UCSD-AML1 (cell line): ENCODE measurements around the gene MRC1.

Experiments used
- DNase-seq: peaks from one replicate; lab custom pipeline; 2025; ENCODE audit not compliant: unreplicated experiment; lab: John Stamatoyannopoulos, UW

The MRC1 gene

DNA sequence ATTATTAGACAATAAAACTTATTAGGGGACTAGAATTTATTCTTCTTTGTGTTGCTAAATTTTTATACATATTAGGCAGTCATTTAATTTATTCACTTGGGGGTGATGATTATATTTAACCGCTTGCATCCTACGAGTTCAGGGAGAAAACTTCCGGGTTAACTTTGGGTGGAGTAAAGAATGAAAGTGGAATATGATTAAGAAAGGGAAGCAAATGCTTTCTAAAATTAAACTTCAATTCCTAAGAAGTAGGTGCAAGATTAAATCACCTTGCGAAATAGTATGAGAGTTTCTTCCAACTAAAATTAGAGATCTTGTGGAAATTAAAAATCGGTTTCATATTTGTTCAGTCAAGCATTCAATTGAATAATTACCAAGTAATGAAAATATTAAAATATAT, 33.5 kb downstream of the MRC1 start:
- no peak for DNase-seq

DNA sequence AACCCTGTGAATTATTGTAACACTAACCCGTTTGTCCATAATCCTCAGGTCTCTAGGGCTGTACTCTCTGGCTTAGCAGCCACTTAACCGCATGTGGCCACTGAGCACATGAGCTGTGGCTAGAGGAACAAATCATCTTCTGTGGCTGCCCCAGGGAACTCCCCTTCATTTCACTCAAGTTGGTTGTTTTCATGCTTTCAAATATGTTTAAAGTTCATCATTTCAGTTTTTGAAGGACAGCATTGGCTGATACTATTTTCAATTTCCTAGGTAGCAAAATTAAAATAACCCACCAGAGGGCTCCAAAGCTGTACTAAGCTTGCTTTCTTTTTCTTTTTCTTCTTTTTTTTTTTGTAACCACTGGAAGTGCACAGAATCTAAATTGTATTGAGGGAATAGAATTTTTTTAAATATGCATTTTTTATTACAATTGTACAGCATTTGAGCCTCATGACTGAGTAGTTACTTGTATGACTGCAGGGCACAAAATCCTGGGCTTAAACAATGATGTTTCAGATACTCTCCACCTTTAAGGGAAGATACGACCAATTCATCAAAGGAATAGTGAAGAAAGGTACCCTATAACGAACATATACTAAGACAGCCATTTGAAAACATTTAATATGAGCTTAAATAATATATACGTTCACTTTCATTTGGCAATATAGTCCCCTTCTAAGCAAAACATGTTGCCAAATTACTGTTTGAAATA, 38.6 kb downstream of the MRC1 start:
- DNase-seq: peak; percentile 16

DNA sequence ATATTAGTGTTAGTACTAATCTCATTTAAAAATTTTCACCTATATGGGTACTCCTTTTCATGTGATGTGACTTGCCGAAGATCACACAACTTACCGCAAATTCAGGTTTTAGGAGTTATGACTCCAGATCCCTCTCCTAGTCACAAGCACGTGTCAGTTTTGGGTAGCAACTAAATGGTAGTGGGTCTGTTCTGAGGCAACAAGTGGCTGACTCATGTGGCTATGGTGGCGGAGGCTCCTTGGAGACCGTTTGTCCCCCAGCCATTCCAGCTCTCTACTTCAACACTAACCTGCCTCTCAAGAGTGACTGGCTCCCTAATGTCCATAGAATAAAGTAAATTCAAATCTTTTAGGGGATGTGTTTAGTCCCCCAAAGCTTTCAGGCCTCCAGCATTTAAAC, 39.5 kb downstream of the MRC1 start:
- DNase-seq: no peak

DNA sequence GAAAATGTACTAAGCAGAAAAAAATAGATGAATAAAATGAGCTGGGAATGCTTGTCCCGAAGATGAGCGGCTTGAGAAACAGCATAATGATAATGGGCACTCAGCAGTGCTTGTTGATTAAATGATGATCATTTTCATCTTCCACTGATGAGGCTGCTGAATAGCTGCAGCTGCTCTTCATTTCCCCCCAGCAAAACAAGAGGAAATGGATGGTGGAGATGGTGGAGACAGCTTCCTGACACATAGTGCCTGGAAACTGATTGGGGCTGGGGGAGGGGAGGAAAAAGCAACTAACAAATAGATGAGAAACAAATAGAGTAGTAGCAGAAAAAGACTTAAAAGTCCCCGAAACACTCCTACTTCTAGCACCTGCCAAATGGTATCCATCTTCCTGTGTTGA, 41.4 kb downstream of the MRC1 start:
- peak; percentile 25 for DNase-seq

DNA sequence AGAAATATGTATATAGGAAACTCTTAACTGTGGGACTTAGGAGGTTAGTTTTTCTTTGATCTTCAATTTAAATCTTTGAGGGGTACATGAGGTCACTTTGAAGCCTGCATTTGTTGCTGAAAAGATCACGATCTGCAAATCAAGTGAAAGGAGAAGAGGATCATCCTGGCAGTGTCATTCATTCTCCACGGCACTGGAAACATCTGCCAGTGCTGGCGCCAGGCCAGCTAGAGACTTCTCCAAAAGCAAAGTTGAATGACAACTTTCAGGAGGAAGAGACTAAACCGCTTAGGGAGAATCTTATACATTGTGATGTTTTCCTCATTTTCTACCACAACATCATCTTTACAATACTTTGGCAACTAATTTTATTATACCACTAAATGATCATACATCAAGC, 42.5 kb downstream of the MRC1 start:
- DNase-seq: peak; percentile 67

DNA sequence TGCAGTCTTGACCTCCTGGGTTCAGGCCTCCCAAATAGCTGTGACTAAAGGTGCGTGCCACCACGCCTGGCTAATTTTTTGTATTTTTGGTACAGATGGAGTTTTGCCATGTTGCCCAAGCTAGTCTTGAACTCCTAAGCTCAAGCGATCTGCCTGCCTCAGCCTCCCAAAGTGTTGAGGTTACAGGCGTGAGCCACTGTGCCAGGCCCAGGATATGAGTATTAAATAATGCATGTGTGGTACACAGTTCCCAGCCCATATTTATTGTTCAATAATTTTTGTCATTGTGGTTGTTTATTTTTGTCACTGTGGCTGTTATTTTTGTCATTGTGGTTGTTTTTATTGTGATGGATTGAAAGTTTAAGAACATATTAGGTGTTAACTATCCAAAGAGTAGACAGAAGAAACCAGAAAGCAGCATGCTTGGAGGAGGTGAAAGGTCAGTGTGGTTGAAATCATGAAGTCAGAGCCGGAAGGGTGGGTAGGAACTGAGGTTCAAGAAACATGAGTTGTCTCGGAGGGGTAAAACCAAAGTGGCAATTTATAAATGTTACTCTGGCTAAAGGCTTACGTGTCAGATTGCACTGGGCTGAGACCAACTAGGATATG, 45.0 kb downstream of the MRC1 start:
- DNase-seq: no peak

DNA sequence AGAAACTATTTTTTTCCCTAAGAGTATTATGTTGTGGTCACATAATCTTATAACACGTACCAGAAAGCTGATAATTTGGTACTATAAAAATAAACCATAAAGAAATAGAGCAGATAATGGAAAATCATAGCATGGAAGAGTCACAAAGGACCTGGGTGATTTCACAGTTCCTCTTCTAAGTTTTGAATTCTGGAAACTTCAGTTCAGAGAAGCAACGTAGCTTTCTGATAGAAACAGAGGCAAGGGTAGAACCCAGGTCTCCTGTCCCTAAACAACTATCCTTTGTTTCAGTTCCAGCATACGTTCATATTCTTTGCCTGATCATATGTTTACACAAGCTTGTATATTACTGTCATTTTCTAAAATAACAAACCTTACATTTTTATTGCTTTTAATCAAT, 47.9 kb downstream of the MRC1 start:
- DNase-seq: no peak

DNA sequence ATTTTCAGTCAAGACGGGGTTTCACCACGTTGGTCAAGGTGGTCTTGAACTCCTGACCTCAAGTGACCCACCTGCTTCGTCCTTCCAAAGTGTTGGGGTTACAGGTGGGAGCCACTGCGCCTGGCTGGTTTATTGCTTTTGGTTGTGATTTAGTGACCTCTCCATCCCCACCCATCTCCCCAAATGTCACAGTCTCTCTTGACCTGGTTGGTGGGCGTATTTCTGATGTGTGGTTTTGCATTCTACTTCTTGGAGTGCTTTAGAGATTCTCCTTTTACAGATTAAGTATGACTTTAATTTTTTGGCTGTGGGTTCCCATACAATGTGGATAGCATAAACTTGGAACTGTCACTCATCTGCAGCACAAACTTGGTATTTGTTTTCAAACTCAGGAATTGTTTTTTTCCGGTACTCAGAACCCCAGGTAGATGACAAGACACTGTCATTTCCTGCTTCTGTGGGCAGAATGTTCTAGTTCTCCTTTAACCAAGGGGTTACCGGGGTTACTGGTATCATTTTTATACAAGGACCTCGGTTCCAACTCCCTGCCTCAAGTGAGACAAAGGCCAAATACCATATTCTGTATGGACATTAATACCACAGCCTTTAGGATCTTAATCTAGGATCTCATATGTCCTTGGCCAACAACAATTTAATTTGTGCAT, 50.5 kb downstream of the MRC1 start:
- DNase-seq: no peak

DNA sequence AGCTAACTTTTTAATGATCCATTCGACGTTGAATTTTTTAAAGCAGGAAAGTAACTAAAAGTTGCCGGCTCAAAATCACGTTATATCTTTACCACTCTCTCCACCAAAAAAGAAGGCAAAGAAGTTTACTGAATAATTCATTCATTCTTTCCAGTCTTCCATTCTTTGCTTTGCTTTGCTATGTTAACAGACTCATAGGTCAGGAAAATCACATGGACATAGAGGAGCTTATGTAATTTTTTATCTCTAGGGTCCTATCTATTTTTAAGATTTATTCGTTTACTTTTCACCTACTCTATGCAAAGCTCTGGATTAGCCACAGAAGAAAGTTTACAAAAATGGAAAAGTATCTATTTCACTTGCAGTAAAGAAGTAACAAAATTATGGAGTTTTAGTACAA, 52.6 kb downstream of the MRC1 start:
- DNase-seq: no peak

DNA sequence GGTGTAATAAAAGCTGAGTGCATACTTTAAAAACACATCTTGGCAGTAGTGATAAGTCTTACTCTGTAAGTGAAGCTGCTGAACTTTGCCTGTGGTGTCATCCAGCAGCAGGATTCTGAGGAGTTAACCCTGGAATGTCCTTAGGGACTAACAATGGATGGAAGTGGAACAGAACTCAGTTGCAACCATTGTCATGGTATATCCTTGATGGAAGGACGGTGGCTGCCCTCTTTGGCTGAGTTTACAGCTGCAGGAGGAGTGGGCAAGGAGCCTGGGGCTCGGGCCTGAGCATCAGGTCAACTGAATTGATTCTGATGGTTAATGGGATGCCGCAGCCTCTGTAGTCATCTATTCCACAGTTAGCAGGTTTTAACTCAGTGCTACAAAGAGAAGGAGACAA, 56.2 kb downstream of the MRC1 start:
- DNase-seq: no peak

DNA sequence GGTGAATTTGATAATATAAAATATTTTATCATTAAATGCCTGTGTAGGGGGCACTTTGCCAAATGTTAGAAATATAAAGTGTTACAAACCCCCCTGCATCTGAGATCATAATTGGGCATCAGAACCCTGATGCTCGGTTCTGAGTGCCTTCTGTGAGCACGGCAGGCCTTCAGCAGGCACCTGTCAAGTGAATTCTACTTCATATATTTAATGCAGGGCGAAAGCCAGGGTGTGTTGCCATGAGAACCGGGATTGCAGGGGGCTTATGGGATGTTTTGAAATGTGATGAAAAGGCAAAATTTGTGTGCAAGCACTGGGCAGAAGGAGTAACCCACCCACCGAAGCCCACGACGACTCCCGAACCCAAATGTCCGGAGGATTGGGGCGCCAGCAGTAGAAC, 57.2 kb downstream of the MRC1 start:
- DNase-seq: no peak

DNA sequence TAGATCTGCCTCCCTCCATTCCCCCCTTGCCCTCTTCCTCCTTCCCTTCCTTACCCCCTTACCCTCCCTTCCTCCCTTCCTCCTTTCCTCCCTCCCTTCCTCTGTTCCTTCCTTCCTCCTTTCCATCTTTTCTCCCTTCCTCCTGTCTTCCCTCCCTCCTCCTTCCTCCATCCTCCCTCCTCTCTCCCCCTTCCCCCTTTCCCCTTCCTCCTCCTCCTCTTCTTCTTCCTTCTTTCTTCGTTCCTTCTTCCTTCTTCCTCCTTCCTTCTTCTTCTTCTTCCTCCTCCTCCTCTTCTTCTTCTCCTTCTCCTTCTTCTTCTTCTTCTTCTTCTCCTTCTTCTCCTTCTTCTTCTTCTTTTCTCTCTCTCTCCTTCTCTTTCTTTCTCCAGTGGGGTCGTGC, 57.9 kb downstream of the MRC1 start:
- DNase-seq: no peak

DNA sequence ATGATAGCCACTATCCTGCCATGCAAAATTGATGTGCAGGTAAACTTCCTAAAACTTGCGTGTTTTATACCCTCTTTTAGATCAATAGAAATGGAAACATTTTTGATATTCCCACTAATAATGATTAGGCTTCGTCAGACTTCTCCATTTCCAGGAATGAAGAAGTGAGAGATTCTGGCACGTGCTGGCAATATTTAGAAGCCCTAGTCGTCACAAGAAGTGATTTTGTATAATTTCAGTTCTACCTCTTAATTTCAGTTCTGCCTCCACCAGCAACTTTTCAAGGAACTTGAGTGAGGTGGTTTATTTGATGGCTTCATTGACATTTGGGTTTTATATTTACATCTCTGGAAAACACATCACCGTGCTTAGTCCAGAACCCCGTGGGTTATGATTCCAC, 61.9 kb downstream of the MRC1 start:
- no peak for DNase-seq

DNA sequence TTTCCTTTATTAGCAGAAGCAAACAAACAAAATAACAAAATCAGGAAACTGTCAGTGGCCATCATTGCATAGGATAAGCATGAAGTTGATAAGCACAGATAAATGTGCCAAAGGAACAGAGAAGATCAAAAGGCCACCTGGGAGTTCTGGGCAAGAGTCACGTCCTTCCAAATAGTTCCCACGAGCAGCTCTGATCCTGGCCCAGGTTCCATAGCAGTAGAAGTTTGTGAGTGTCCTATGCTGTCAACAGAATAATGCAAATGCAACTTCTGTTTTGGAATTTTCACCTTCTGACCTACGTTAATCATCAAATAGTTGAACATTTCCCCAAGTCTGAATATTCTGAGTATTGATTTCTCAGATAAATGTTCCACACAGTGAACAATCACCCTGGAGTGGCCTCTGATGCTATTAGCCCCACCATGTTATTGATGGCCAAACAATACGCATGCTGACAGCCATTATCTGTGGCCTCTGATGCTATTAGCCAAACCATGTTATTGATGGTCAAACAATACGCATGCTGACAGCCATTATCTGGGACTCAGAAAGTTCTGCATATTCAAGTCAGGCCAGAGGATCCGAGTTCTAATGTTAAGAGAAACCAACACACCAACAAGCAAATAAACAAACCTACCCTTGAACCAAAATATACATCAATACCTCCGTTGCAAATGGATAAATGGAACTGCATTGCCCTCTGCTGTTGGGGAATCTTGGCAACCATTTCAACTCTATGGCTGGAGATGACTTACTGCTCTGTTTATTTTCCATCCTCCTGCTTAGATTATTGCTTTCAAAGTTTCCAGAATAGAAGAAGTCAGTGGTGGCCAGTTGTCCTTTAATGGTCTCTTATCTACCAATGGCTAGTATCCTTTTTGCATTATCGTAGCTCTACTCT, 63.3 kb downstream of the MRC1 start:
- no peak for DNase-seq

DNA sequence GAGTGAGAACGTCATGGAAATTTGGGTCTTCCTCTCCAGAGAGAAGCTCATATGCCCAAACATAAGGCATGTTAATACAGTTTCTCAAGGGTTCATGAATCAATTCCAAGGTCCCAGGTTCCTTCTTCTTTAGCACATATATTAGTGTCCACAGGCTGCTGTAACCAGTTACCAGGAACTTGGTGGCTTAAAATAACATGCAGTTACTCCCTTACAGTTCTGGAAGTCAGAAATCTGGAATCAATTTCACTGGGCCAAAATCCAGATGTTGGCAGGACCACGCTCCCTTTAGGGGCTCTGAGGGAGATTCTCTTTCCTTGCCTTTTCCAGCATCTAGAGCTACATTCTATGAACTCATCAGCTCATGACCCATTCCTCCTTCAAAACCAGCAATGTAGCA, 64.8 kb downstream of the MRC1 start:
- no peak for DNase-seq

DNA sequence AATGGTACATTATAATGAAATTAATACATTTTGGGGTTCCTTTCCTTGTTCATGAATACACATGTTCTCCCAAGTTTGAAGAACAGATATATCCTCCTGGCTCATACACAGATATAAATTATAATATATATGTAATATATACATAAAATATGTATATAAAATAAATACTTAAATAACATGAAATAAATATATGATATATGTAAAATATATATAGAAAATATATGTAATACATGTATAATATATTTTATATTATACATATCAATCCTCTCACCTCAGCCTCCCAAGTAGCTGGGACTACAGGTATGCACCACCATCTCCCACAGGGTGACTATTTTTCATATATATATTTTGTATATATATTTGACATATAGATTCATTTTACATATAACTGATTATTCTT, 68.0 kb downstream of the MRC1 start:
- no peak for DNase-seq

DNA sequence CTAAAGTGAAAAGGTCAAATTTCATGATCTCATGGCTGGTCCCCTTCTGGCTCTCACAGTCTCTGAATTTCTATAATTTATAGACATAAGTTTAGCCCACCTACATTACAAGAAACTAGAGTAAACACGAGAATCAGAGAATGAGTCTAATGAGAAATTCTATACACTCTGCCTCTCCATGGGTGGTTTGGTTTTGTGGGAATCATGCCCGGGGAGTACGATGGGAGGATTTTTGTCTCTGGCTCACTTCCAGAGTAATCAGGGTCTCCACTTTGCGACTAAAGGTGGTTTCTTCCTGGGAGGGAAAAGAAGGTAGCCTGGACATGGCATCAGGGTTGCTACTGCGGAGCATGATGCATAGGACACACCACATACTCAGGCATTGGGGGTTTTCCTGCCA, 69.7 kb downstream of the MRC1 start:
- no peak for DNase-seq

DNA sequence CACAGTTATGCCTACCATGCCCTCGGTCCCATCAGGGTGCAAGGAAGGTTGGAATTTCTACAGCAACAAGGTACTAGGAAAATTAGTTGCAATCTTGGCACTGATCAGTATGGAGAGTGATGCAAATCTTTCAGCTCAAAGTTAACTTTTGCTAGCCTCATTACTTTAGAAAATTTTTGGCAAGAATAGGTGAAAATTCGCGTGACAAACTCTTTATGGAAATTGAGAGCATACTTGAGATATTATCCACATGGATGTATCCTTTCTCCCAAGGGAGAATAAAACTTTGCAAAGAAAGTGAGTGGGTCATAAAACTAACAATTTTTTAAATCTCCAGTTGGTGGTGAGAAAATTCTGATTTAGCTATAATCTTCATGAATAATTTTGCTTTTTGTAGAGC, 71.5 kb downstream of the MRC1 start:
- DNase-seq: no peak

DNA sequence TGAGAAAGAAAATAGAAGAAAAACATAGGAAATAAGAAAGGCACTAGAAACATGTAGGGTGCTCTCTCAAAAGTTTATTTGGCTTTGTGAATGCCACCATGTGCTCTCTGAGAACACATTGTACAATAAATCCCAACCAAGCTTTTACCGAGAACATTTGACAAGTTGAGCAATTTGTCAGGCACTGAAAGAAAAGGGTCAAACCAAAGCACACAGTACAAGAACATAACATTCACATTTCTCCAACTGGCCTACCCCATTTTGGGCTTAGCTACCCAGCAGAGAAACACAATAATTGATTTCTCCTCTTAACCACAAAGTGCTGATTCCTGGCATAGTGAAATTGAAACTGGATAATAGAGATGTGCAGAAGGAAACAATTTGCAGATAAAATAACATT, 73.4 kb downstream of the MRC1 start:
- no peak for DNase-seq

DNA sequence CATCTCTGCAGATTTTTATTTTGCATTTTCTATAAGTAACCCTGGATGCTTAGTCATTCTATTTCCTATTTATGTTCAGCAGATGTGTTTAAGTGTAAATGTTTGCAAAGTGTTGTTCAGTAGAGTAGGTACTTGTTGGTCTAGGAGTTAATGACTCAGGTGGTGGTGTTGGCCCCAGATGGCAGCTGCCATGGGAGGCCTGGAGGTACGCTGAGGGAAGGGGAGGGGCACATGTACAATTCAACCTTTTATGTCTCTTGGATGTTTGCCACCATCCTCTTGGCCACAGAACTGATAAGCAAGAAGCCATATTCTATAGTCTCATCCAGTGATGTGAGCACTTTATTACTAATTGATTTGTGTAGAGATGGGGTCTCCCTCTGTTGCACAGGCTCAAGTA, 74.5 kb downstream of the MRC1 start:
- no peak for DNase-seq

DNA sequence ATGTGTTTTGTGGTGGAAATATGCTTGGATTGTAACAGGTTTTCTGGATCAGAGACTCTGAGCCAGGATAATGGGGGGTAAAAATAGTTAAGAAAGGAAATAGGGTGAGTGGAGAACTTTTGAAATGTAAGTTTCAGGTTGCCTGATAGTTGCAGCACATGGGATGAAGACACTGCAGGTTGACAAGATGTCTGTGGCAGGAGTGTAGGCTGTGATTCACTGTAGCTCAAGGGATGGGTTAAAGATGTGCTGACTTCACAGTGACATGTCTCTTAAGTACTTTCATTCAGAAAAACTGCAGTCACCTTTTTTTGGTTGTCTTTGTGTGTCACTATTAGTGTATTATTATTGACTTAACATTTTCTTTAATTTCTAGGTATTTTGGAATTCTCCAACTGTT, 79.0 kb downstream of the MRC1 start:
- DNase-seq: no peak

DNA sequence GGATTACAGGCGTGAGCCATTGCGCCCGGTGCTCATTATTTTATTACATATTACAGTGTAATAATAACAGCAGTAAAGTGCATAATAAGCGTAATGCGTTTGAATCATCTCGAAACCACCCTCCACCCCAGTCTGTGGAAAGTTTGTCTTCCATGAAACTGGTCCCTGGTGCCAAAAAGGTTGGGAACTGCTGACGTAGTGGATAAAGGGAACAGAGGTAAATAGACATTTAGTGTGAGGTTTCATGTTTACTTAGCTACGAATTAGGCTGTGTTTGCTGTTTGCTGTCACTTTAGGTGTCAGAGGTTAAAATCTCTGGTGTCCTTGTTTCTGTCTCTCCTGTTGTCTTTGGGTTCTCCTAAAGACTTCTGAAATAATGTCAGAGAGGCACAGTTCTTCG, 82.3 kb downstream of the MRC1 start:
- no peak for DNase-seq
